Camera-type eye (tissue), 1 donor: ENCODE data around the gene THY1. TPM values are rescaled to one million over a fixed set of nuclear protein-coding genes. Genes with fewer than 3 reads are reported as not detected.

ENCODE experiments used
- total RNA-seq: library from RNA; depleted of rRNA; stranded (reverse); fragments of >200 nt; gene quantifications from one replicate; pipeline ENCODE4 v1.2.3, GENCODE V29; 2014

The THY1 gene
- total RNA-seq: 37.3 TPM

GRCh38 chr11:119422809-119423508, at the start of gene THY1:
TSS of gene THY1 (minus strand) at chr11:119423172. CDS start at chr11:119420905, 2,267 bp downstream.

GRCh38 chr11:119381181-119381988, 41.6 kb downstream of the THY1 start, which contains the start of gene USP2:
TSS of gene USP2 (minus strand) at chr11:119381690. CDS start at chr11:119373480, 8,210 bp downstream.

Other genes with a start within 250 kb of the THY1 start
- gene NHERF4, start 237.7 kb downstream of the THY1 start, total RNA-seq: 0.44 TPM
- gene CBL, start 216.8 kb downstream of the THY1 start, total RNA-seq: 23.1 TPM
- 546 TPM for gene MCAM, start 106.0 kb downstream of the THY1 start, total RNA-seq
- 10.6 TPM for gene RNF26, start 88.6 kb downstream of the THY1 start, total RNA-seq
- gene C1QTNF5, start 82.3 kb downstream of the THY1 start, total RNA-seq: 47.1 TPM
- 5.8 TPM for gene MFRP, start 76.5 kb downstream of the THY1 start, total RNA-seq
- gene USP2, start 41.5 kb downstream of the THY1 start, total RNA-seq: 24.4 TPM